CD14-positive monocyte (primary cell): ENCODE data around the gene ROBO1. TPM values are rescaled to one million over a fixed set of nuclear protein-coding genes. Genes with fewer than 3 reads are reported as not detected.
"Not testable (repeated sequence)": the region's sequence is repeated elsewhere in the genome, so short reads cannot be mapped to it uniquely, and the experiment has no call there.

Experiments
- DNase-seq, 3 donors: peaks; one replicate each; pipeline ENCODE4 v3.0.0-alpha.2; 2011 to 2022
- H2AFZ ChIP-seq: 2 replicates; pipeline ENCODE4 v1.6.0; 2012; ENCODE audit warnings: mild to moderate bottlenecking, low read depth, low read length, inconsistent platforms; ENCODE audit not compliant: insufficient read depth, poor library complexity, severe bottlenecking
- H3K27ac ChIP-seq, 2 donors: 1 replicate in 1 of 2; 2 replicates in 1 of 2; pipeline ENCODE4 v1.5.1; 2012 to 2013; ENCODE audit warnings: low read length in 2 of 2, control low read depth in 1 of 2, inconsistent platforms in 1 of 2, low read depth in 1 of 2, mild to moderate bottlenecking in 1 of 2
- H3K27me3 ChIP-seq, 2 donors: one replicate each; pipeline versions ENCODE4 v1.6.0 to v1.6.1; 2011 to 2013; ENCODE audit warnings: low read length in 2 of 2; ENCODE audit not compliant: control insufficient read depth in 2 of 2, insufficient read depth in 2 of 2
- H3K36me3 ChIP-seq, 2 donors: replicated peaks in 1 of 2; 1 replicate in 1 of 2; 2 replicates in 1 of 2; pipeline versions ENCODE4 v1.5.1 to v1.6.1; 2012 to 2013; ENCODE audit warnings: low read length in 2 of 2, control low read depth in 1 of 2, inconsistent platforms in 1 of 2, mild to moderate bottlenecking in 1 of 2; ENCODE audit not compliant: insufficient read depth in 2 of 2, control insufficient read depth in 1 of 2
- H3K4me1 ChIP-seq, 2 donors: 1 replicate in 1 of 2; 2 replicates in 1 of 2; pipeline versions ENCODE4 v1.5.1 to v1.6.1; 2012 to 2013; ENCODE audit warnings: low read length in 2 of 2, control low read depth in 1 of 2, inconsistent platforms in 1 of 2, mild to moderate bottlenecking in 1 of 2, moderate library complexity in 1 of 2; ENCODE audit not compliant: insufficient read depth in 2 of 2, control insufficient read depth in 1 of 2
- H3K4me2 ChIP-seq: replicated peaks from 2 replicates; pipeline ENCODE3; 2012; ENCODE audit warnings: low read length, moderate library complexity, mild to moderate bottlenecking; ENCODE audit not compliant: poor library complexity, severe bottlenecking; ENCODE audit errors: extremely low read depth
- H3K4me3 ChIP-seq, 3 experiments: fragments of 200-600 bp in 1 of 3; sonication (generic) in 1 of 3; replicated peaks in 1 of 3; 1 replicate in 2 of 3; 2 replicates in 1 of 3; pipeline ENCODE4 v1.5.1; 2011 to 2013; ENCODE audit warnings: low read length in 3 of 3, mild to moderate bottlenecking in 3 of 3, control low read depth in 2 of 3, low read depth in 2 of 3, inconsistent platforms in 1 of 3, moderate library complexity in 1 of 3
- H3K79me2 ChIP-seq: 2 replicates; pipeline ENCODE4 v1.6.0; 2012; ENCODE audit warnings: mild to moderate bottlenecking, control low read depth, inconsistent platforms, low read length, moderate library complexity; ENCODE audit not compliant: insufficient read depth
- H3K9ac ChIP-seq: 2 replicates; pipeline ENCODE4 v1.6.0; 2017; ENCODE audit warnings: low read length, mild to moderate bottlenecking; ENCODE audit not compliant: insufficient read depth, poor library complexity, severe bottlenecking
- H3K9me3 ChIP-seq, 2 donors: replicated peaks in 1 of 2; 1 replicate in 1 of 2; 2 replicates in 1 of 2; pipeline versions ENCODE4 v1.5.1 to v1.6.1; 2012 to 2013; ENCODE audit warnings: low read length in 2 of 2, control low read depth in 1 of 2; ENCODE audit not compliant: control insufficient read depth in 1 of 2, insufficient read depth in 1 of 2
- H4K20me1 ChIP-seq: 2 replicates; pipeline ENCODE4 v1.6.0; 2012; ENCODE audit warnings: mild to moderate bottlenecking, low read length, control low read depth, moderate library complexity; ENCODE audit not compliant: insufficient read depth
- H3K27ac Mint-ChIP-seq, 7 donors: one replicate each; pipeline ENCODE4 v1.8.0; 2020; ENCODE audit warnings: mild to moderate bottlenecking in 7 of 7, mixed read lengths in 7 of 7, moderate library complexity in 6 of 7, inconsistent platforms in 2 of 7
- H3K27me3 Mint-ChIP-seq, 3 donors: one replicate each; pipeline ENCODE4 v1.8.0; 2021 to 2022; ENCODE audit warnings: low read depth in 3 of 3, mild to moderate bottlenecking in 3 of 3, mixed read lengths in 3 of 3, moderate library complexity in 3 of 3, inconsistent platforms in 1 of 3
- H3K36me3 Mint-ChIP-seq, 2 donors: one replicate each; pipeline ENCODE4 v1.8.0; 2020; ENCODE audit warnings: mixed read lengths in 2 of 2, inconsistent platforms in 1 of 2, mild to moderate bottlenecking in 1 of 2
- H3K4me1 Mint-ChIP-seq: one replicate; pipeline ENCODE4 v1.8.0; 2020; ENCODE audit warnings: mild to moderate bottlenecking, mixed read lengths
- H3K4me3 Mint-ChIP-seq, 2 donors: one replicate each; pipeline ENCODE4 v1.8.0; 2020; ENCODE audit warnings: mild to moderate bottlenecking in 2 of 2, mixed read lengths in 2 of 2, moderate library complexity in 1 of 2
- H3K9me3 Mint-ChIP-seq, 7 donors: one replicate each; pipeline ENCODE4 v1.8.0; 2020 to 2022; ENCODE audit warnings: mixed read lengths in 7 of 7, mild to moderate bottlenecking in 6 of 7, moderate library complexity in 6 of 7, inconsistent platforms in 2 of 7
- CTCF ChIP-seq: fragments of 200-600 bp; IDR thresholded peaks from one replicate; pipeline ENCODE4 v1.8.0; 2022; ENCODE audit warnings: antibody characterized with exemption, mild to moderate bottlenecking
- WGBS: methylation state at CpG from one replicate; pipeline ENCODE4 v1.1.5; 2013; ENCODE audit warnings: missing lambda C conversion rate; ENCODE audit not compliant: insufficient coverage; 5-methylcytosine and 5-hydroxymethylcytosine counted together
- intact Hi-C, 2 donors: fragments of 100-400 bp; cut with micrococcal nuclease; formaldehyde crosslinking; loops; one replicate each; pipeline versions ENCODE4 v1.15.0 to v1.15.1; 2023
- polyA plus RNA-seq, 3 donors: library from polyadenylated mRNA; depleted of rRNA in 1 of 3; unstranded in 2 of 3; stranded (reverse) in 1 of 3; fragments of 300-500 nt in 2 of 3; fragments of >200 nt in 1 of 3; fragmentation: Illumina TruSeq in 2 of 3; gene quantifications; 1 replicate in 2 of 3; 2 replicates in 1 of 3; pipeline ENCODE4 v1.2.3, GENCODE V29; 2012 to 2021

The ROBO1 gene
- polyA plus RNA-seq, 3 donors: 0.09 to 0.10 TPM; not detected in 1

GRCh38 chr3:78725703-78726246 is 1042.0 kb downstream of the ROBO1 start:
- no peak for TF ChIP-seq CTCF
- no peak overlapping the region for H3K9ac ChIP-seq
- H3K27ac ChIP-seq: no peak overlapping the region
- H3K9me3 ChIP-seq: no peaks in the 10 kb centered on the region
- no peaks in the 10 kb centered on the region for H3K79me2 ChIP-seq
- Mint-ChIP-seq H3K27me3 (no peaks in the 10 kb centered on the region), H3K4me3 (no peak overlapping the region), H3K9me3 (peaks cover 0 to 3% (median 0%) of the 10 kb centered on the region in 7 donors), H3K27ac (no peak overlapping the region), H3K36me3 (no peaks in the 10 kb centered on the region), H3K4me1 (no peaks in the 10 kb centered on the region)
- no peak overlapping the region for H3K4me2 ChIP-seq
- no CpG with 5 or more reads among the region's 2 CpGs for WGBS
- DNase-seq: no peak
- no peak overlapping the region for H2AFZ ChIP-seq
- no peaks in the 10 kb centered on the region for H4K20me1 ChIP-seq
- no peaks in the 10 kb centered on the region for H3K27me3 ChIP-seq
- no peak overlapping the region for H3K4me3 ChIP-seq
- no peaks in the 10 kb centered on the region for H3K36me3 ChIP-seq
- no peaks in the 10 kb centered on the region for H3K4me1 ChIP-seq
- intact Hi-C loops: no loop called here

- 90% methylated on average over 2 of the region's 4 CpGs for WGBS
- no peaks in the 10 kb centered on the region for H3K36me3 ChIP-seq
- no peak overlapping the region for H3K4me3 Mint-ChIP-seq
- no peak overlapping the region for H3K4me3 ChIP-seq
- no peak overlapping the region for H3K27ac Mint-ChIP-seq
- H3K79me2 ChIP-seq: no peaks in the 10 kb centered on the region
- no peaks in the 10 kb centered on the region for H4K20me1 ChIP-seq
- no peak overlapping the region for H3K27ac ChIP-seq
- no peak overlapping the region for H2AFZ ChIP-seq
- no peak overlapping the region for H3K9ac ChIP-seq
- no peak overlapping the region for H3K4me2 ChIP-seq
- no peak for TF ChIP-seq CTCF
- H3K4me1 ChIP-seq: no peaks in the 10 kb centered on the region
- no peaks in the 10 kb centered on the region for H3K27me3 ChIP-seq
- H3K9me3 ChIP-seq: no peaks in the 10 kb centered on the region
- no peaks in the 10 kb centered on the region for H3K27me3 Mint-ChIP-seq
- DNase-seq: no peak
- intact Hi-C loops: no loop called here
- H3K36me3 Mint-ChIP-seq: no peaks in the 10 kb centered on the region
- no peaks in the 10 kb centered on the region for H3K4me1 Mint-ChIP-seq
- peaks cover 0 to 5% (median 0%) of the 10 kb centered on the region in 7 donors for H3K9me3 Mint-ChIP-seq
These were observed 1042.9 kb downstream of the ROBO1 start for GRCh38 chr3:78724859-78725258.

GRCh38 chr3:78724364-78724763 is 1043.4 kb downstream of the ROBO1 start:
- intact Hi-C loops, H3K27ac ChIP-seq, H3K27me3 Mint-ChIP-seq, H3K4me3 ChIP-seq, H3K36me3 Mint-ChIP-seq, H4K20me1 ChIP-seq, H3K9me3 Mint-ChIP-seq, DNase-seq, H3K4me1 ChIP-seq, H3K9ac ChIP-seq, H3K79me2 ChIP-seq, H3K4me3 Mint-ChIP-seq, H3K9me3 ChIP-seq, H3K4me2 ChIP-seq, H3K27ac Mint-ChIP-seq, H3K4me1 Mint-ChIP-seq, H3K36me3 ChIP-seq, H2AFZ ChIP-seq, H3K27me3 ChIP-seq: not testable (repeated sequence)
- no CpG with 5 or more reads among the region's 5 CpGs for WGBS
